Karpas-422 (cell line): ENCODE results near the gene SULT1A2. TPM values are rescaled to one million over a fixed set of nuclear protein-coding genes. Genes with fewer than 3 reads are reported as not detected.
"Not testable (repeated sequence)": the region's sequence is repeated elsewhere in the genome, so short reads cannot be mapped to it uniquely, and the experiment has no call there.

Experiments
- DNase-seq: peaks from one replicate; pipeline ENCODE4 v3.0.0-alpha.2; 2015
- H2AFZ ChIP-seq: fragments of 200-600 bp; sonication (generic); 2 replicates; pipeline ENCODE4 v1.6.1; 2014; ENCODE audit warnings: antibody characterized with exemption, low read length, mixed read lengths
- H3K27ac ChIP-seq: fragments of 200-600 bp; sonication (generic); 2 replicates; pipeline ENCODE4 v1.5.1; 2014; ENCODE audit warnings: mild to moderate bottlenecking, low read length, moderate library complexity
- H3K27me3 ChIP-seq: fragments of 200-600 bp; sonication (generic); 2 replicates; pipeline ENCODE4 v1.6.1; 2014; ENCODE audit warnings: low read length, mixed read lengths
- H3K36me3 ChIP-seq: fragments of 200-600 bp; sonication (generic); 2 replicates; pipeline ENCODE4 v1.6.1; 2014; ENCODE audit warnings: low read length, mixed read lengths; ENCODE audit not compliant: insufficient read depth
- H3K4me1 ChIP-seq: fragments of 200-600 bp; sonication (generic); 2 replicates; pipeline ENCODE4 v1.6.1; 2014; ENCODE audit warnings: mild to moderate bottlenecking, low read length, mixed read lengths
- H3K4me2 ChIP-seq: fragments of 200-600 bp; sonication (generic); 2 replicates; pipeline ENCODE4 v1.6.1; 2014; ENCODE audit warnings: low read length, low read depth, mild to moderate bottlenecking; ENCODE audit not compliant: poor library complexity, severe bottlenecking
- H3K4me3 ChIP-seq: fragments of 200-600 bp; sonication (generic); 2 replicates; pipeline ENCODE4 v1.5.1; 2014; ENCODE audit warnings: mild to moderate bottlenecking, antibody characterized with exemption, low read length, mixed read lengths
- H3K79me2 ChIP-seq: fragments of 200-600 bp; sonication (generic); 2 replicates; pipeline ENCODE4 v1.6.1; 2014; ENCODE audit warnings: mild to moderate bottlenecking, low read length, mixed read lengths
- H3K9ac ChIP-seq: fragments of 200-600 bp; sonication (generic); 2 replicates; pipeline ENCODE4 v1.6.0; 2014; ENCODE audit warnings: low read length
- H3K9me2 ChIP-seq: fragments of 200-600 bp; sonication (generic), shearing (Covaris generic); replicated peaks from 2 replicates; pipeline ENCODE4 v1.6.0; 2014; ENCODE audit warnings: mild to moderate bottlenecking, low read length, moderate library complexity; ENCODE audit not compliant: insufficient read depth
- H3K9me3 ChIP-seq: fragments of 300-700, 200-600 bp; sonication (generic); 2 replicates; pipeline ENCODE4 v1.6.1; 2014; ENCODE audit warnings: low read length, mixed read lengths
- H4K20me1 ChIP-seq: fragments of 200-600 bp; sonication (generic); 2 replicates; pipeline ENCODE4 v1.6.1; 2014; ENCODE audit warnings: mild to moderate bottlenecking, antibody characterized with exemption, low read length, low read depth; ENCODE audit not compliant: insufficient read depth
- total RNA-seq: library from RNA; depleted of rRNA; stranded (reverse); fragments of >200 nt; shearing (Covaris generic); gene quantifications from 2 replicates; pipeline ENCODE4 v1.2.3, GENCODE V29; 2014; ENCODE audit warnings: low replicate concordance

Gene SULT1A2
- total RNA-seq, 1 experiment from 2014 or later = 16.1 TPM

DNA sequence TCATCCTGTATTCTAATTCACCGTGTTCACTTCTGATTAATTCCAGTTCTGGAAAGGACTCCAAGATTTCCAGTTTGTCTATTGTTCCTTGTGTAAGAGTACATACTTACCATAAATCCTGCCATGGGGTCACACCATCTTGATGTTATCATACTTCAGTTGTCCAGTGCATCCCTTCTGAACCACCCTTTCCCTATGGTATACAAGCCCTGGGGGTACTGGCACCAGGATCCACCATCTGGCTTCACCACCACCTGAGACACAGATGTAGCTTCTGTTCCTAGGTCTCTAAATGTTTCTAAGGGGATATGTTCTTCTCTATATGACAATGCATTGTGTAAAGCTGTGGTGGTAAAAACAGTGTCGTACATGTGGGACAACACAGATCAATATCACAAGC lies 21.9 kb downstream of the SULT1A2 start:
- H3K36me3 ChIP-seq = peaks cover 3% of the 10 kb centered on the region; the same call in 1 of the 2 replicates
- no peaks in the 10 kb centered on the region for H3K9me3 ChIP-seq

DNA sequence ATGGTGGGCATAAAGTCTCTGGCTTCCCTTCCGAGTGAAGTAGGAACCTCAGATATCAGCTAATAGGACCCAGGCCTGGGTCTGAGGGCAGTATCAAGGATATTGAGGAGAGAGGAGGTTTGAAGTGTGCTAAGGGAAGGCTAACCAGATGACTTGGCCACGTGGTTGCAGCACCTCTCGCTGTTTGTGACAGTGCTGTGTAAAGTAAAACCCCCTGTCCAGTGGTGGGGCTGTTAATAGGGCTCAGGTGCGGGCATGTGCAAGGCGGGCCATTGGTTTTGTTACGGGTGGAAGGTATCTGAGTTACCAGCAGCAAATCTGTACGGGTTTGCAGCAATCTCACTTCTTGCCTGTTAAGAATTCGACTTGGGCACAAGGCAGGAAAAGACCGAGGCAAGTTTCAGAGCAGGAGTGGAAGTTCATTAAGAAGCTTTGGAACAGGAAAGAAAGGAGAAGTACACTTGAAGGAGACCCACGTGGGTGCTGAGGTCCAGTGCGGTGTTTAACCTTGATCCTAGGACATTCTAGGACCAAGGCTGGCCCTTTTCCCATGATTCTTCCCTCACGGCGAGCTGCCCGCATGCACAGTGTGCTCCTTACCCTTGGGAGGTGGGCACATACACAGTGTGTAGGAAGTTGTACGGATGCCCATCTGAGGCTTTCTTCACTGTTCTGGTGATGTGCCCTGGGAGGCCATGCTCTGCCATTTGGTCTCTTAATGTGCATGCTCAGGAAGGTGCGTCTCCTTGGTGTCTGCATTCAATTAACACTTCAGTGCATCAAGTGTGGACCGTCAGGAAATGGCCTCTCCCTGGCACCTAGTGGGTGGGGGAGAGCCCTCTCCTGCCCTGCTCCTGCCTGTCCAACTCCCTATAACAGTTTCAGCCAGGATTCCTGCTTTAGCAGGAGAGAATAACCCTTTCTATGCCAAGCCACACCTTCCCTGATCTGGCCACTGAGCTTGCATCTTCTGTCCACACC lies 22.8 kb downstream of the SULT1A2 start:
- no peak overlapping the region for H3K27ac ChIP-seq
- no peak overlapping the region for H3K9ac ChIP-seq
- no peak overlapping the region for H2AFZ ChIP-seq
- H3K27me3 ChIP-seq = no peaks in the 10 kb centered on the region
- no peaks in the 10 kb centered on the region for H4K20me1 ChIP-seq
- no peak for DNase-seq
- H3K36me3 ChIP-seq = peaks cover 3% of the 10 kb centered on the region; the same call in 1 of the 2 replicates
- H3K9me2 ChIP-seq = no peaks in the 10 kb centered on the region
- no peak overlapping the region for H3K4me3 ChIP-seq
- H3K9me3 ChIP-seq = no peaks in the 10 kb centered on the region
- H3K79me2 ChIP-seq = peaks cover 85% of the 10 kb centered on the region
- H3K4me1 ChIP-seq = peaks cover 2% of the 10 kb centered on the region; the same call in 1 of the 2 replicates
- H3K4me2 ChIP-seq = no peak overlapping the region

More for the DNA sequence above, 21.9 kb downstream of the SULT1A2 start:
- DNase-seq = no peak
- no peaks in the 10 kb centered on the region for H3K4me1 ChIP-seq
- no peak overlapping the region for H2AFZ ChIP-seq
- H3K9me2 ChIP-seq = no peaks in the 10 kb centered on the region
- no peak overlapping the region for H3K27ac ChIP-seq
- H3K9ac ChIP-seq = no peak overlapping the region
- no peaks in the 10 kb centered on the region for H3K27me3 ChIP-seq
- H3K79me2 ChIP-seq = peaks cover 76% of the 10 kb centered on the region
- no peak overlapping the region for H3K4me3 ChIP-seq
- H3K4me2 ChIP-seq = no peak overlapping the region
- no peaks in the 10 kb centered on the region for H4K20me1 ChIP-seq

DNA sequence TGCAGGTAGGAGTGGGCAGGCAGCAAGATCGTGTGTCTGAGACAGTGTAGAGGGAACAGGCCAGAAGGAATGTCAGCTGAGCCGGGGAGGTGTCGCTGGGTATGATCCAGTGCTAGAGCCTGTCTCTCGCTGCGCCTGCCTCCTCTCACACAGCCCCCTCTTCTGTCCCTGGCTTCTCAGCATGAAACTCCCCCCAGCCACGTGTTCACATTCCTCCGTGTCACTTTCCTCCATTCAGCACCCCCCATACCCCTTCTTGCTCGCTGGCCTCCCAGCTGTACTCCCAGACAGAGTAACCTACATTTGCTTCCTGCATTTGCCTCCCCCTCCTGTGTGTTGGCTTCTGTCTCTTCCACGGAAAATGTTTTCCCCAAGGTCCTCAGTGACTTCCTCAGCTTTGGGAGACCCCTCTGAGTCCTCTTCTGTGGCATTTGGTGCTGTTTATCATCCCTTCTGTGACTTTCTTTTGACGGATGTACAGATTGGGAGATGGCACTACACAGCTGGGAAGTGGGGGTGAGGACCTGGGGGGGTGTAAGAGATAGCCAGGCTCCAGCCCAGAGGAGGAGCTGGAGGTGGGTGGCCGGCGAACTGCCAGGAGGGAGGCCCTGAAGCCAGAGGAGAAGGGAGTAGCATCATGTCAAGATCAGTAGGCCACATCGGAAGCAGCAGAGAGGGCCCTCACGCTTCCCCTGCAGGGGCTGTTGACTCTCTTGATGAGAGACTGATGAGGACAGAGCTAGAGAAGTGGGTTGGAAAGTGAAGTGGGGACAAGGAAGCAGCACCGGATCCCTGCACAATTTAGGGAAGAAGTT lies 23.9 kb downstream of the SULT1A2 start:
- no peaks in the 10 kb centered on the region for H3K9me2 ChIP-seq
- no peak overlapping the region for H3K4me2 ChIP-seq
- peaks cover 88% of the 10 kb centered on the region for H3K79me2 ChIP-seq
- no peaks in the 10 kb centered on the region for H4K20me1 ChIP-seq
- no peak overlapping the region for H3K9ac ChIP-seq
- no peak overlapping the region for H3K4me3 ChIP-seq
- peaks cover 3% of the 10 kb centered on the region; the same call in 1 of the 2 replicates for H3K36me3 ChIP-seq
- DNase-seq = no peak
- no peak overlapping the region for H3K27ac ChIP-seq
- H3K9me3 ChIP-seq = no peaks in the 10 kb centered on the region
- no peaks in the 10 kb centered on the region for H3K27me3 ChIP-seq
- H2AFZ ChIP-seq = no peak overlapping the region
- H3K4me1 ChIP-seq = peaks cover 2% of the 10 kb centered on the region; the same call in 1 of the 2 replicates

DNA sequence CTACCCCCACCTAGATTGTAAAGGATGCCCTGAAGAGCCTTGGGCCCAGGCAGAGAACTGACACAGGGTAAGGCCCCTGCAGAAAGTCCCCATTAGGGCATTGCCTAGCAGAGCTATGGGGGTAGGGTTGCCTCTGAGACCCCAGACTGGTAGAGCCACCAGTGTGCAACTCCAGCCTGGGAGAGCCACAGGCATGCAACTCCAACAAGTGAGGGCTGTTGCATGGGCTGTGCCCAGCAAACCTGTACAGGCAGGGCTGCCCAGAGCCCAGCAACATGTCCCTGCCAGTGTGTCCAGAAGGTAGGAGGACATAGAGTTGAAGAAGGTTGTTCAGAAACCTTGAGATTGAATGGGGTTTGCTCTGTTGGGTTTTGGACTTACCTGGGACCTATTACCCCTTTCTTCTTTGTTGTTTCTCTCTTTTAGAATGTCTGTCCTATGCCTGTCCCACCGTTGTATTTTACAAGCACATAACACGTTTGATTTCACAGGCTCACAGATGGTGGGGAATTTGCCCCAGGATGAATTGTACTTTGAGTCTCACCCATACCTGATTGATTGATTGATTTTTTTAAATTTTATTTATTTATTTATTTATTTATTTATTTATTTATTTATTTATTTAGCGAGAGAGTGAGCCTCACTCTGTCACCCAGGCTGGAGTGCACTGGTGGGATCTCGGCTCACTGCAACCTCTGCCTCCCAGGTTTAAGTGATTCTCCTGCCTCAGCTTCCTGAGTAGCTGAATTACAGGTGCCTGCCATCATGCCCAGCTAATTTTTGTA lies 26.7 kb downstream of the SULT1A2 start:
- H3K79me2 ChIP-seq = peaks cover 85% of the 10 kb centered on the region
- H3K27me3 ChIP-seq = no peaks in the 10 kb centered on the region
- peaks cover 4% of the 10 kb centered on the region; the same call in 1 of the 2 replicates for H3K36me3 ChIP-seq
- H3K9me2 ChIP-seq = no peaks in the 10 kb centered on the region
- H2AFZ ChIP-seq = no peak overlapping the region
- H3K9ac ChIP-seq = no peak overlapping the region
- H3K4me3 ChIP-seq = no peak overlapping the region
- H3K4me1 ChIP-seq = peaks cover 2% of the 10 kb centered on the region; the same call in 1 of the 2 replicates
- no peaks in the 10 kb centered on the region for H4K20me1 ChIP-seq
- peaks cover 3% of the 10 kb centered on the region; the same call in 1 of the 2 replicates for H3K9me3 ChIP-seq
- DNase-seq = no peak
- H3K4me2 ChIP-seq = no peak overlapping the region
- no peak overlapping the region for H3K27ac ChIP-seq

DNA sequence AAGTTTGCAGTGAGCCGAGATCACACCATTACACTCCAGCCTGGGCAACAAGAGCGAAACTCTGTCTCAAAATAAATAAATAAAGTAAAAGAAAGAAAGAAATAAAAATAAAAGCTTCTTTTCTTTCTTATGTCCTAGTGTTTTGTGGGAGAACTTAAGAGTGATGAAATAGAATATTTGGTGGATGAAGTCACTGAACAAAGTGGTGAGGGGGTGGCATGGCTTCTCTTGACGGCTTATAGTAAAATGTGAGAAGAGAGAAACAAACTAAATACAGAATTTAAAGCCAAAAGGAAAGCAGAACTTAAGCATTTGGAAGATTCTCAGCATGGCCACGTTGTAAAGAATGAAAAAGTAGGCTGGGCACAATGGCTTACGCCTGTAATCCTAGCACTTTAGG lies 27.8 kb downstream of the SULT1A2 start:
- no peak overlapping the region for H2AFZ ChIP-seq
- no peak overlapping the region for H3K27ac ChIP-seq
- DNase-seq = no peak
- peaks cover 82% of the 10 kb centered on the region for H3K79me2 ChIP-seq
- no peak overlapping the region for H3K4me2 ChIP-seq
- H3K27me3 ChIP-seq = no peaks in the 10 kb centered on the region
- H3K9me3 ChIP-seq = peaks cover 3% of the 10 kb centered on the region; the same call in 1 of the 2 replicates
- H3K4me1 ChIP-seq = peaks cover 2% of the 10 kb centered on the region; the same call in 1 of the 2 replicates
- no peaks in the 10 kb centered on the region for H4K20me1 ChIP-seq
- peaks cover 10% of the 10 kb centered on the region; the same call in 1 of the 2 replicates for H3K36me3 ChIP-seq
- no peaks in the 10 kb centered on the region for H3K9me2 ChIP-seq
- H3K9ac ChIP-seq = no peak overlapping the region
- no peak overlapping the region for H3K4me3 ChIP-seq

DNA sequence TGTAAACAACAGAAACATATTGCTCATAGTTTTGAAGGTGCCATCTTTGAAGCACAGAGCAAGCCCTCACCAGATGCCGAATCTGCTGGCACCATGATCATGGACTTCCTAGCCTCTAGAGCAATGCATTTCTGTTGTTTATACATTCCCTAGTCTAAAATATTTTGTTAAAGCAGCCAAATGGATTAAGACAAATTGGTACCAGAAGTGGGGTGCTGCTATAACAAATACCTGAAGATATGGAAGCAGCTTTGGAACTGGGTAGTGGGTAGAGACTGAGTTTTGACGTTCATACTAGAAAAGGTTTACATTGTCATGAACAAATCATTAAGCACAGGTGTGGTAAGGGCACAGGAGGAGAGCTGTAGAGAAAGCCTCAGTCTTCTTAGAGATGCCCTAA lies 29.6 kb downstream of the SULT1A2 start:
- Histone ChIP-seq H3K36me3 (peaks cover 14% of the 10 kb centered on the region; the same call in 1 of the 2 replicates), H3K79me2 (peaks cover 79% of the 10 kb centered on the region), H3K27ac (no peak overlapping the region), H3K27me3 (no peaks in the 10 kb centered on the region), H2AFZ (no peak overlapping the region), H3K4me1 (peaks cover 2% of the 10 kb centered on the region; the same call in 1 of the 2 replicates), H4K20me1 (no peaks in the 10 kb centered on the region), H3K9ac (no peak overlapping the region), H3K4me3 (no peak overlapping the region), H3K9me3 (peaks cover 3% of the 10 kb centered on the region; the same call in 1 of the 2 replicates), H3K4me2 (no peak overlapping the region), H3K9me2 (no peaks in the 10 kb centered on the region)
- DNase-seq = no peak

DNA sequence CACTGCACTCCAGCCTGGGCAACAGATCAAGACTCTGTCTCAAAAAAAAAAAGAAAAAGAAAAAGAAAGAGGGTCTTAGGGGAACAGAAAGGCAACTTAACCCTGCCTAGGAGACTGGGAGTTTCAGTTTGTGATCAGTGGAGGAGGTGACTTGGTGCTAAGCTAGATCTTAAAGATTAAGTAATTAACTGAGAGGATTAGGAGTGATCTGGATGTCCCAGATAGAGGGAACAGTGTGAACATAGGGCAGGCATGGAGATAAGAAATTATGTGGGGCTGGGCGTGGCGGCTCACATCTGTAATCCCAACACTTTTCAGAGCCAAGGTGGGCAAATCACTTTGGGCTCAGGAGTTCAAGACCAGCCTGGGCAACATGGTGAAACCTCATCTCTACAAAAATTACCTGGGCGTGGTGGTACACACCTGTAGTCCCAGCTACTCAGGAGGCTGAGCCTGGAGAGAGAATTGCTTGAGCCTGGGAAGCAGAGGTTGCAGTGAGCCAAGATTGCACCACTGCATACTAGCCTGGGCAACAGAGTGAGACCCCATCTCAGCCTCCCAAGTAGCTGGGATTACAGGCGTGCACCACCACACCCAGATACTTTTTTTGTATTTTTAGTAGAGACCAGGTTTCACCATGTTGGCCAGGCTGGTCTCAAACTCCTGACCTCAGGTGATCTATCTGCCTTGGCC lies 30.5 kb downstream of the SULT1A2 start:
- H3K4me3 ChIP-seq, H3K9ac ChIP-seq, H3K4me1 ChIP-seq, H4K20me1 ChIP-seq, H3K9me2 ChIP-seq, DNase-seq, H3K27ac ChIP-seq, H3K9me3 ChIP-seq, H3K4me2 ChIP-seq, H3K27me3 ChIP-seq, H2AFZ ChIP-seq: not testable (repeated sequence)
- peaks cover 84% of the 10 kb centered on the region for H3K79me2 ChIP-seq
- peaks cover 14% of the 10 kb centered on the region; the same call in 1 of the 2 replicates for H3K36me3 ChIP-seq
